ENCODE measurements around the gene NETO1.

Gene NETO1

GRCh38 chr18:72867746-72868584, at the start of gene NETO1:
Gene NETO1 (minus strand): TSS chr18:72867987. CDS start chr18:72867291, 696 bp downstream.
- DNase-seq: no peak

GRCh38 chr18:72910045-72910444, 42.3 kb upstream of the NETO1 start:
- DNase-seq: no peak

GRCh38 chr18:72908181-72908580, 40.4 kb upstream of the NETO1 start:
- DNase-seq: no peak

DNA sequence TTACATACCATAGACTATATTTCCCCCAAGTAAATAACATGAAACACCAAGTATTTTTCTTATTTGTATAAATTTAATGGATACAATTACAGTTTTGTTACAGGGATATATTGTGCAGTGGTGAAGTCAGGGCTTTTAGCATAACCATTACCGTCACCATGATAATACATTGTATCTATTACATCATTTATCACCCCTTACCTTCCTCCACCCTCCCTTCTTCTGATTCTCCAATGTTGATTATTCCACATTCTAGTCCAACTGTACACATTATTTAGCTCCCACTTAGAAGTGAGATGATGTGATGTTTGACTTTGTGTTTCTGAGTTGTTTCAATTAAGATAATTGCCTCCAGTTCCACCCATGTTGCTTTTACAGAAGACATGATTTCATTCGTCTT, 35.2 kb upstream of the NETO1 start:
- no peak for DNase-seq

GRCh38 chr18:72899338-72899737, 31.6 kb upstream of the NETO1 start:
- no peak for DNase-seq

GRCh38 chr18:72898870-72899269, 31.1 kb upstream of the NETO1 start:
- no peak for DNase-seq

DNA sequence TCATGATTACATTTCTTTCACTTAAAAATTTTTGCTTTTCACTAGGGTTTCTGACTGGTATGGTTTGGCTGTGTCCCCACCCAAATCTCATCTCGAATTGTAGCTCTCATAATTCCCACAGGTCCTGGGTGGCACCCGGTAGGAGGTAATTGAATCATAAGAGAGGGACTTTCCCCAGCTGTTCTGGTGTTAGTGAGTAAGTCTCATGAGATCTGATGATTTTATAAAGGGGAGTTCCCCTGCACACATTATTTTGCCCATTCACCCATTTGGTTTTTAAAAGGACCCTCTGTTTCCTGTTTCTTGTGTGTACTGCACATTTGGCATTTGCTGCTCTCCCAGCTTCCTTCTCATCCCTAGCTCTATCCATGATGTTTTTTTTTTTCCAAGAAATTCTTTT, 27.8 kb upstream of the NETO1 start:
- DNase-seq: no peak

- no peak for DNase-seq
Observed at GRCh38 chr18:72878561-72878960, 10.8 kb upstream of the NETO1 start.

GRCh38 chr18:72878143-72878542, 10.4 kb upstream of the NETO1 start:
- no peak for DNase-seq

DNA sequence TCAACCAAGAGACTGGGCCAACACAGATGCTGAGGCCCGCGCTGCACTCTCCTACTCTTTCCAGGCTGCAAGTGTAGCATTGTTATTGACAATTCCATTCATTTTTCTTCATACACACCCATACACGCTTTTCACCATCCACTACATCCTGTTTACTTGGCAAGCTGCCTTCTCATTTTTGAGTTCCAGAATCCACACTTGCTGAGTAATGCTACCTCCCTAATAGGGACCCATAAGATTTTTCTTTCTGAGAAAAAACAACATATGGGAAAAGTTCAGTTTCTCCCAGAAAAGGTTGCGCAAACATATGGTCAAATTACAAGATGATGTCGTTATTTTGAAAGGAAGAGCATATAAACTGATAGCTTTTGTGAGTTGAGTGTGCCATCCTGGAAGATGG, 3.3 kb upstream of the NETO1 start:
- no peak for DNase-seq

DNA sequence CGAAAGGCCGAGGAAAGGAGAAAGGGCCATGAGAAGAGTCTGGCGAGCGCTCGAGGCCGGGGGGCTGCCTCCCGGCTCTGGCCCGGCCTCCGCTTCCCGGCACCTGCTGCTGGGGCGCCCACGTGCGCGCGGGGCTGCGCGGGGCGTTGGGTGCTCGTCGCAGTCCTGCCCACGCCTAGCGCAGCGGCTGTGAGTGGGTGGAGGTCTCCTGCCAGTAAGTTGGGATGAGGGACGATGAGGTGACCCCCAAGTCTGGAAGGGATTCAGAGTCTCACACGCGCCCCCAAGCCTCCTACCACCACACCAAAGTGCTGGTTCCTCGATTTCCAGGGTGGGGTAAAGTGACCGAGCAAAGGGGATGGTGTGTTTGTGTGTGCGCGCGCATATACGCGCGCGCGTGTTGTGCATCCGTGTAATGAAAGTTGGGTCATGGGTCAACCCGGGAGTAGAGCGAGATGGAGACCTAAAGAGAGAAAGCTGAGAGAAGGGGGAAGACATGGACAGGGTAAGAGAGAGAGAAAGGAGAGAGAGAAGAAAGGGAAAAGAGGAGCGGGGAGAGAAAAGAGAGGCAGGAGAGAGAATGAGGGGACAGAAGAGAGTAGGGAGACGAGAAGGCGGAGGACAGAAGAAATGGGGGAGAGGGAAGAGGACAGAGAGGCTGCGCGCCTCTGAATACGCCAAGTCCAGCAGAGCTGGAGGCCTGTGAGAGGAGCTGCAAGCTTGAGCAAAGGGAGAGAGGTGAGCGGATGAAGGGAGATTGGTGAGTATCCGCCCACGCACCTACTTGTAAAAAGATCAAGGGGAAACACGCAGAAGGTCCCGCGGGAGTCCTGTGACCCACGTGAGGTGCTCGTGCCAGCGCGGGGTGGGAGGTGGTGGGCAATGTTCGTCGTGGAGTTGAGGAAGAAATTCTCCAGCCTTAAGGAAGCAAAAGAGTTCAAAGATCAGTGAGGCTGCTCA, 1.7 kb upstream of the NETO1 start:
- no peak for DNase-seq

DNA sequence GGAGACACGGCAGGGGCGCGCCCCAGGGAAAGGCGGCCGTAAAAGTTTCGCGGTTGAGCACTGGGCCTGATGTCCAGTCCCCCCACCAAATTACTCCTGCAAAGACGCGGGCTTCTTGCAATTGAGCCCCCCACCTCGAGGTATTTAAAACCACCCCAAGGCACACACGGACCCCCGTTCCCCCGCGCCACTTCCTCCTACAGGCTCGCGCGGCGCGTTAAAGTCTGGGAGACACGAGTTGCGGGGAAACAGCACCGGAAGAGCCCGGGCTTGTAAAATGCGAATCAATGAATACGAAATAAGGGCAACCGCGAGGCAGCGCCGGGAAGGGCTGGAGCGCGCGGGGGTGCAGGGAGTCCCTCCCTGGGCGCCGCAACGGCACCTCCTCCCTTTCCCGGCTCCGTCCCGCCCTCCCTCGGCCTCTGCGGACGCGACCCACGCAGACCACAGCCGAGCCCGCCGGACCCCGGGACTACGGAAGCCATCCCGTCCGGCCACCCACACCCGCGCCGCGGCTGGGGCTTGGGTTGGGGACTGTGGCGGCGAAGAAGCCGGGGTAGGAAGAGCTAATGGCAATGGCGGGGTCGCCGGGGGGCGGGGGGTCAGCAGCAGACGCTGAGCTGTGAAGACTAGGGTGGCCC, 918 bp upstream of the NETO1 start:
- DNase-seq: no peak

DNA sequence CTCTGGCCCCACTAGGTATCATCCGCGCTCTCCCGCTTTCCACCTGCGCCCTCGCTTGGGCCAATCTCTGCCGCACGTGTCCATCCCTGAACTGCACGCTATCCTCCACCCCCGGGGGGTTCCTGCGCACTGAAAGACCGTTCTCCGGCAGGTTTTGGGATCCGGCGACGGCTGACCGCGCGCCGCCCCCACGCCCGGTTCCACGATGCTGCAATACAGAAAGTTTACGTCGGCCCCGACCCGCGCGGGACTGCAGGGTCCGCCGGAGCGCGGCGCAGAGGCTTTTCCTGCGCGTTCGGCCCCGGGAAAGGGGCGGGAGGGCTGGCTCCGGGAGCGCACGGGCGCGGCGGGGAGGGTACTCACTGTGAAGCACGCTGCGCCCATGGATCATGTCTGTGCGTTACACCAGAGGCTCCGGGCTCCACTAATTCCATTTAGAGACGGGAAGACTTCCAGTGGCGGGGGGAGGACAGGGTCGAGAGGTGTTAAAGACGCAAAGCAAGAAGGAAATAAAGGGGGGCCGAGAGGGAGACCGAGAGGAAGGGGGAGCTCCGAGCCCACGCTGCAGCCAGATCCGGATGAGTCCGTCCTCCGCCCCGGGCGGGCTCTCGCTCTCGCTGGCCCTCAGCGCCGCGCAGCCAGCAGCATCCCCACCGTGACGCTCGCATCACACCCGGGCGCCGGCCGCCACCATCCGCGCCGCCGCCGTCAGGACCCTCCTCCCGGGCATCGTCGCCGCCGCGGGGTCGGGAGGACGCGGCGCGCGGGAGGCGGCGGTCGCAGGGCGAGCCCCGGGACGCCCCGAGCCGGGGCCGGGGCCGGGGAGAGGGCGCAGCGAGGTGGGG, 664 bp downstream of the NETO1 start:
- no peak for DNase-seq

GRCh38 chr18:72866442-72866900, 1.3 kb downstream of the NETO1 start:
- DNase-seq: no peak

DNA sequence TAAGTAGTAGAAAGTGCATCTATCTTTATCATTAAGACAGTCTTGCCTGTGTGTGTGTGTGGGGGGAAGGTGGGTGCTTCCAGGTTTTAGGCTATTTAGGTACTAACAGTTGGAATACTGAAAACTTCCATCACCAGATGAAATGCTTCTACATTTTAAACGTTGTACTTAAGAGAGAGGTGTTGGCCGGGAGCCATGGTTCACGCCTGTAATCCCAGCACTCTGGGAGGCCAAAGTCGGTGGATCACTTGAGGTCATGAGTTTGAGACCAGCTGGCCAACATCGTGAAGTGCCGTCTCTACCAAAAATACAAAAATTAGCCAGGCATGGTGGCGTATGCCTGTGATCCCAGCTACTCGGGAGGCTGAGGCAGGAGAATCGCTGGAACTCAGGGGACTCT, 4.0 kb downstream of the NETO1 start:
- no peak for DNase-seq

GRCh38 chr18:72859088-72859487, 8.7 kb downstream of the NETO1 start:
- DNase-seq: no peak

DNA sequence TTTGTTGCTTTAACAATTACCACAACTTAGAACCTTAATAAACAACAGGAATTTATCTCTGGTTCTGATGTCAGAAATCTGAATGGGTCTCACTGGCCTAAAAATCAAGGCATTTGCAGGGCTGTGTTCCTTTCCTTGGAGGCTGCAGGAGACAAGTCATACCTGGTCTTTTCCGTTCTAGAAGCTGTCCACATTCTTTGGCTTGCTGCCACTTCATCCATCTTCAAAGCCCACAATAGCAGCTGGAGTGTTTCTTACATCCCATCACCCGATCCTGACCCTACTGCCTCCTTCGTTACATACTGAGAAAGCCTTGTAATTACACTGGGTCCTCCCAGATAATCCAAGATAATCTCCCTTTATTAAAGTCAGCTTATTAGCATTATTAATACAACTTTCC, 18.1 kb downstream of the NETO1 start:
- DNase-seq: no peak

DNA sequence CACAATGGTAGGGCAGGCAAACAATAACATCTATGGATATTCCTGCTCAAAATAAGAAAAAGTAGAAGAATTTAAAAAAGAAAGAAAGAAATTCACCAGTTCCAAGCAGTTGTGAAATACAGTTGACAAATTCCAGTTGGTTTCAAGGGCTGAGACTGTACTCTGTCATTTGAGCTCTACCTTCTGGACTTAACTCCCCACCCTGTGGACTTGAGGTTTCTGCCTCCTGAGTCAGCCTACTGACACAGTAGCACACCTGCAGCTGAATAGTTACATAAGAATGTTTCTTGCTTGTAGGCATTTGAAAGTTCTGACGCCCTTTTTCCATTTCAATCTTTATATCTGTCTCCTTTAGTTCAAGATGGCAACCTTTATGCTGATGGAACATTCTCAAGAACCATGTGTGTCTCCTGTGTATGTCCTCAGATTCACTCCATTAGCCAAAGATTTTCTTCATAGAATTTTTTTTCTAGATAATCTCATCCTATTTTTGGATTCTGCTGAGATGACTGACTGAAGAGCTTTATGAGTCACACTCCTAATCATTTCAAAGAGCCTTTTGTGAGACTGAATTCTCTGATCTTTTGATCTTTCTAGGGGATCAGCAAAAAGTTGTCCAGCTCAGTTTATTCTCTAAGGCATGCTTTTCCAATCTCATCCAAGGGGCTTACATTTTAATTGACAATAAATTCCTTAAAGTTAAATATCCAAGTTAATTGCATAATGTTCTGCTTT, 19.1 kb downstream of the NETO1 start:
- DNase-seq: no peak

- DNase-seq: no peak
Observed at GRCh38 chr18:72847771-72848170, 20.0 kb downstream of the NETO1 start.

DNA sequence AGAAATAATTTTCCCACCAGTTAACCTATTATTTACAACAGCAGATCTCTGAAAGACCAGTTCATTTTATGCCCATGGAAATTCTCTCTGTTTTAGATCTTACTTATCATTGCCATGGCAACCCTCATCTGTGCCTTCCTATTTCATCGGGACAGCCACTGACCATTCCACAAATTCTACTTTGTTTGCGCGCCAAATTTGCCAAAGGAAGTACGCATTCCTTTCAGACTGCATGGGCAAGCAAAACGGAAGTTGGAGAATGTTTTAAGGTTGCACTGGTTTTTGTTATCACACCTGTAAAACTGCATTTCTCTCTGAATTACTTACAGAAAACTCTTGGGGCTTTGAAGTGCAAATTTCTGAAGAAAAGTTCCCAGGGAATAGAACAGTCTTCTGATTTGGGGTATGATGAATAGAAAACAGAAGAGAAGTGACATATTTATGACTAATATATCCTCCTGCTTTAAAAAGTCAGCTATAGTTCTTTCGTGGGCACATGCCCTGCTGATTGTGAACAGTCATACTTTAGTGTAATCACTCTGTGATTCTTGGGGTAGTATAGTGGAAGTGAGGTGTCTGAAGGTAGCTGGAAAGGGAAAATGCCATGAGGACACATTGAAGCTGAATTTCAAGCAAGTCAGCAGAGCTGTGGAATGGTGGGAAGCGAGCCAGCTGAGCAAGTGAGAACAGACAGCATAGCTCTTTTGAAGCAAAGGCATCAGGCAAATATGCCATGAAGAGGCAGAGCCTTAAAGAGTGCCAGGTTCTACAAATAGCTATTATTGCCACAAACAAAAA, 20.9 kb downstream of the NETO1 start:
- DNase-seq: no peak

DNA sequence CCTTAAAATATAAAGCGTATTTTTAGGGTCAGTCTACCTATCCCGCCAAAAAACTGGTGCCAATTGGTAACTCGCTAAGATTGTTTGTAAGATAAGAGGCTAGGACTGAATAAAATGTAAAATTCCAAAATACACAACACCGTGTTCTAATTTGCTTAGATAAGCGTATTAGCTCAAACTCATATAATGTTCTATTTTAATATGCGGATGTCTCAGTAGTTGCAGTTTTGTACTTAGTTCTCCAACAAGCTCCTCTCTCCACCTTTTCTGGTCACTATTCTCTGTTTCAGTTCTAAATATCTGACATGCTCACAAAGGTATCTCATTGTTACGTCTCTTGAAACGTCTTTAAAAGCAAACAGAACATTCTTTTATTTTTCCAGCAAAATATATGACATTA, 24.0 kb downstream of the NETO1 start:
- no peak for DNase-seq

Measured in NCI-H2227 treated with DMSO at 0.1 percent for 48 hours (cell line).